Tibial artery (tissue), 4 donors: ENCODE results near the gene MPC1L.

Experiments used
- DNase-seq, 2 donors: peaks; one replicate each; pipeline ENCODE4 v3.0.0-alpha.2; 2019
- H3K27ac ChIP-seq, 2 donors: fragments of 200-600 bp; sonication (generic) in 1 of 2; 1 replicate in 1 of 2; 2 replicates in 1 of 2; pipeline ENCODE4 v1.5.1; 2018 to 2019; ENCODE audit warnings: mild to moderate bottlenecking in 1 of 2
- H3K27me3 ChIP-seq, 2 donors: fragments of 200-600 bp; sonication (generic) in 1 of 2; one replicate each; pipeline versions ENCODE4 v1.5.1 to v1.6.0; 2016 to 2019
- H3K36me3 ChIP-seq, 3 donors: fragments of 200-600 bp; sonication (generic) in 2 of 3; one replicate each; pipeline ENCODE4 v1.5.1; 2016 to 2019; ENCODE audit warnings: mild to moderate bottlenecking in 2 of 3
- H3K4me1 ChIP-seq, 4 donors: fragments of 200-600 bp; sonication (generic) in 2 of 4; 1 replicate in 3 of 4; 2 replicates in 1 of 4; pipeline ENCODE4 v1.5.1; 2016 to 2019
- H3K4me3 ChIP-seq, 2 donors: fragments of 200-600 bp; sonication (generic) in 1 of 2; 1 replicate in 1 of 2; 2 replicates in 1 of 2; pipeline ENCODE4 v1.5.1; 2018 to 2019; ENCODE audit warnings: mild to moderate bottlenecking in 2 of 2
- H3K9me3 ChIP-seq, 3 donors: fragments of 200-600 bp; sonication (generic) in 1 of 3; one replicate each; pipeline ENCODE4 v1.5.1; 2016 to 2019
- CTCF ChIP-seq, 2 experiments: fragments of 200-600 bp in 1 of 2; fragments of 450-650 bp in 1 of 2; IDR thresholded peaks; one replicate each; pipeline ENCODE4 v1.5.1; 2017 to 2019; ENCODE audit warnings: antibody characterized with exemption in 2 of 2, mild to moderate bottlenecking in 1 of 2, moderate library complexity in 1 of 2
- intact Hi-C: fragments of 100-400 bp; cut with DNase I; formaldehyde crosslinking; loops from one replicate; pipeline ENCODE4 v1.15.0; 2023; ENCODE audit warnings: low total_unique reads

Gene MPC1L

GRCh38 chrX:40603446-40603845, 19.8 kb upstream of the MPC1L start:
- Histone ChIP-seq H3K36me3 (peaks cover 9 to 16% (median 15%) of the 10 kb centered on the region in 3 donors), H3K27me3 (no peaks in the 10 kb centered on the region)
- TF ChIP-seq CTCF (IDR thresholded peaks at IDR 0.05) = no peak

GRCh38 chrX:40607381-40607780, 15.8 kb upstream of the MPC1L start:
- Histone ChIP-seq H3K4me3 (no peak overlapping the region), H3K27me3 (no peaks in the 10 kb centered on the region), H3K36me3 (peaks cover 0 to 8% (median 0%) of the 10 kb centered on the region in 3 donors), H3K4me1 (no peaks in the 10 kb centered on the region), H3K27ac (no peak overlapping the region), H3K9me3 (no peaks in the 10 kb centered on the region)
- intact Hi-C loops = no loop called here
- TF ChIP-seq CTCF (IDR thresholded peaks at IDR 0.05) = no peak
- no peak for DNase-seq

More at GRCh38 chrX:40603446-40603845, 19.8 kb upstream of the MPC1L start:
- no peaks in the 10 kb centered on the region for H3K9me3 ChIP-seq
- H3K4me1 ChIP-seq = no peaks in the 10 kb centered on the region
- no peak for DNase-seq
- no peak overlapping the region for H3K27ac ChIP-seq
- no peak overlapping the region for H3K4me3 ChIP-seq
- intact Hi-C loops = no loop called here

GRCh38 chrX:40612511-40612910, 10.7 kb upstream of the MPC1L start:
- H3K9me3 ChIP-seq = no peaks in the 10 kb centered on the region
- intact Hi-C loops = no loop called here
- H3K27ac ChIP-seq = no peak overlapping the region
- no peaks in the 10 kb centered on the region for H3K36me3 ChIP-seq
- no peak for DNase-seq
- no peaks in the 10 kb centered on the region for H3K27me3 ChIP-seq
- no peak for TF ChIP-seq CTCF (IDR thresholded peaks at IDR 0.05)
- no peaks in the 10 kb centered on the region for H3K4me1 ChIP-seq
- no peak overlapping the region for H3K4me3 ChIP-seq

- no peak for DNase-seq
- H3K4me1 ChIP-seq = no peaks in the 10 kb centered on the region
- H3K27ac ChIP-seq = no peak overlapping the region
- intact Hi-C loops = no loop called here
- no peaks in the 10 kb centered on the region for H3K27me3 ChIP-seq
- no peak overlapping the region for H3K4me3 ChIP-seq
- no peaks in the 10 kb centered on the region for H3K36me3 ChIP-seq
- TF ChIP-seq CTCF (IDR thresholded peaks at IDR 0.05) = no peak
- no peaks in the 10 kb centered on the region for H3K9me3 ChIP-seq
Measured at GRCh38 chrX:40615976-40616375, 7.3 kb upstream of the MPC1L start.

- intact Hi-C loops = no loop called here
- H3K4me3 ChIP-seq = no peak overlapping the region
- H3K9me3 ChIP-seq = no peaks in the 10 kb centered on the region
- no peaks in the 10 kb centered on the region for H3K36me3 ChIP-seq
- no peaks in the 10 kb centered on the region for H3K27me3 ChIP-seq
- no peak for DNase-seq
- H3K4me1 ChIP-seq = no peaks in the 10 kb centered on the region
- TF ChIP-seq CTCF (IDR thresholded peaks at IDR 0.05) = no peak
- H3K27ac ChIP-seq = no peak overlapping the region
Measured at GRCh38 chrX:40617566-40617965, 5.7 kb upstream of the MPC1L start.
